ENCODE measurements around the gene B3GNT8. TPM values are rescaled to one million over a fixed set of nuclear protein-coding genes. Genes with fewer than 3 reads are reported as not detected.

The B3GNT8 gene
- total and polyA plus RNA-seq, 4 donors, result 0.14 to 2.3 (median 0.66) TPM

- DNase-seq (ENCODE audit: low spot score), result no peak
- Histone ChIP-seq H3K4me1 (ENCODE audit: control insufficient read depth in 4 of 4, insufficient read depth in 4 of 4, low read length in 3 of 4) (peaks cover 0 to 8% (median under 1%) of the 10 kb centered on the region in 4 donors), H3K36me3 (ENCODE audit: control insufficient read depth in 4 of 4, insufficient read depth in 3 of 4, low read depth in 1 of 4, low read length in 3 of 4) (peaks cover 7 to 75% (median 45%) of the 10 kb centered on the region in 4 donors), H3K27ac (ENCODE audit: low read depth in 1 of 2, low read length in 2 of 2) (no peak overlapping the region), H3K4me3 (ENCODE audit: low read depth in 1 of 3, low read length in 3 of 3) (no peak overlapping the region), H3K27me3 (ENCODE audit: control insufficient read depth in 4 of 4, insufficient read depth in 4 of 4, low read length in 3 of 4) (no peaks in the 10 kb centered on the region), H3K9me3 (ENCODE audit: control insufficient read depth in 4 of 4, low read length in 3 of 4) (no peaks in the 10 kb centered on the region), H3K9ac (ENCODE audit: low read depth in 1 of 2, low read length in 2 of 2) (no peak overlapping the region)
- TF ChIP-seq JUND (IDR thresholded peaks at IDR 0.05) (no peak), YY1 (IDR thresholded peaks at IDR 0.05) (no peak), FOXA1 (IDR thresholded peaks at IDR 0.05) (no peak), RXRA (IDR thresholded peaks at IDR 0.05) (no peak), HNF4A (conservative IDR thresholded peaks at IDR 0.05) (no peak), EGR1 (IDR thresholded peaks at IDR 0.05; ENCODE audit: low read depth in 2 of 2) (no peak), NR2F2 (IDR thresholded peaks at IDR 0.05) (no peak), REST (IDR thresholded peaks at IDR 0.05) (no peak), GABPA (IDR thresholded peaks at IDR 0.05 in 1 of 2, conservative IDR thresholded peaks at IDR 0.05 in 1 of 2) (no peak), RAD21 (IDR thresholded peaks at IDR 0.05) (no peak)
- TF ChIP-seq, protein P1, sequence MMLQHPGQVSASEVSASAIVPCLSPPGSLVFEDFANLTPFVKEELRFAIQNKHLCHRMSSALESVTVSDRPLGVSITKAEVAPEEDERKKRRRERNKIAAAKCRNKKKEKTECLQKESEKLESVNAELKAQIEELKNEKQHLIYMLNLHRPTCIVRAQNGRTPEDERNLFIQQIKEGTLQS (IDR thresholded peaks at IDR 0.05), result no peak
- TF ChIP-seq, protein P2, sequence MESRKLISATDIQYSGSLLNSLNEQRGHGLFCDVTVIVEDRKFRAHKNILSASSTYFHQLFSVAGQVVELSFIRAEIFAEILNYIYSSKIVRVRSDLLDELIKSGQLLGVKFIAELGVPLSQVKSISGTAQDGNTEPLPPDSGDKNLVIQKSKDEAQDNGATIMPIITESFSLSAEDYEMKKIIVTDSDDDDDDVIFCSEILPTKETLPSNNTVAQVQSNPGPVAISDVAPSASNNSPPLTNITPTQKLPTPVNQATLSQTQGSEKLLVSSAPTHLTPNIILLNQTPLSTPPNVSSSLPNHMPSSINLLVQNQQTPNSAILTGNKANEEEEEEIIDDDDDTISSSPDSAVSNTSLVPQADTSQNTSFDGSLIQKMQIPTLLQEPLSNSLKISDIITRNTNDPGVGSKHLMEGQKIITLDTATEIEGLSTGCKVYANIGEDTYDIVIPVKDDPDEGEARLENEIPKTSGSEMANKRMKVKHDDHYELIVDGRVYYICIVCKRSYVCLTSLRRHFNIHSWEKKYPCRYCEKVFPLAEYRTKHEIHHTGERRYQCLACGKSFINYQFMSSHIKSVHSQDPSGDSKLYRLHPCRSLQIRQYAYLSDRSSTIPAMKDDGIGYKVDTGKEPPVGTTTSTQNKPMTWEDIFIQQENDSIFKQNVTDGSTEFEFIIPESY (IDR thresholded peaks at IDR 0.05), result no peak
- 86% methylated on average over 12 of the region's 12 CpGs for WGBS
These were observed 10.9 kb downstream of the B3GNT8 start for GRCh38 chr19:41416194-41416674.

DNA sequence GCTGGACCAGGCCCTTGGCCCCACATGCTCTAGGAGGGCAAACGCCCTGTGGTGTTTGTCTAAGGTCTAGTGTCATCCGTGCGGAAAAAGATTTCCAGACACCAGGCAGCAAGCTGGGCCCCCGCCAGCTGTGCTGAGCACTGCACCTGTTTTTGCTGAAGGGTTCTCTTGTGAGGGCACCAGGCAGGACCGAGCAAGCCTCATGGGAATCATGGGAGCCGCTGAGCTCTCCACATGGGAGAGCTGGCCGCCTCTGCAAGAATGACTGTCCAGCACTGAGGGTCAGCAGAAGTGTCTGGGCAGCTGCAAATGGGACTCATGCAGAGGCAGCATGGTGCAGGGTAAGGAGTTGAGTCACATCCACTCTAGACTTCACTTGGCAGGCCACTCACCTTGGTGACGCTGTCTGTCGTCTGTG, 12.0 kb downstream of the B3GNT8 start:
- Histone ChIP-seq H3K9me3 (ENCODE audit: control insufficient read depth in 4 of 4, low read length in 3 of 4) (no peaks in the 10 kb centered on the region), H3K27ac (ENCODE audit: low read depth in 1 of 2, low read length in 2 of 2) (no peak overlapping the region), H3K4me1 (ENCODE audit: control insufficient read depth in 4 of 4, insufficient read depth in 4 of 4, low read length in 3 of 4) (peaks cover 0 to 4% (median 1%) of the 10 kb centered on the region in 4 donors), H3K9ac (ENCODE audit: low read depth in 1 of 2, low read length in 2 of 2) (no peak overlapping the region), H3K4me3 (ENCODE audit: low read depth in 1 of 3, low read length in 3 of 3) (no peak overlapping the region), H3K27me3 (ENCODE audit: control insufficient read depth in 4 of 4, insufficient read depth in 4 of 4, low read length in 3 of 4) (no peaks in the 10 kb centered on the region), H3K36me3 (ENCODE audit: control insufficient read depth in 4 of 4, insufficient read depth in 3 of 4, low read depth in 1 of 4, low read length in 3 of 4) (peaks cover 9 to 66% (median 38%) of the 10 kb centered on the region in 4 donors)
- WGBS, result 78% methylated on average over 9 of the region's 9 CpGs
- no peak for DNase-seq (ENCODE audit: low spot score)
- TF ChIP-seq REST (IDR thresholded peaks at IDR 0.05), result no peak
- TF ChIP-seq GABPA (IDR thresholded peaks at IDR 0.05 in 1 of 2, conservative IDR thresholded peaks at IDR 0.05 in 1 of 2), result no peak
- no peak for TF ChIP-seq SP1 (IDR thresholded peaks at IDR 0.05)
- TF ChIP-seq NR2F2 (IDR thresholded peaks at IDR 0.05), result no peak
- no peak for TF ChIP-seq CTCF (IDR thresholded peaks at IDR 0.05; ENCODE audit: low read depth, low read length, missing input control)
- TF ChIP-seq, protein P1 (IDR thresholded peaks at IDR 0.05), result no peak
- no peak for TF ChIP-seq RAD21 (IDR thresholded peaks at IDR 0.05)
- no peak for TF ChIP-seq TAF1 (conservative IDR thresholded peaks at IDR 0.05)
- TF ChIP-seq, protein P2 (IDR thresholded peaks at IDR 0.05), result no peak
- no peak for TF ChIP-seq HNF4A (conservative IDR thresholded peaks at IDR 0.05)
- TF ChIP-seq JUND (IDR thresholded peaks at IDR 0.05), result no peak
- TF ChIP-seq, protein P3, sequence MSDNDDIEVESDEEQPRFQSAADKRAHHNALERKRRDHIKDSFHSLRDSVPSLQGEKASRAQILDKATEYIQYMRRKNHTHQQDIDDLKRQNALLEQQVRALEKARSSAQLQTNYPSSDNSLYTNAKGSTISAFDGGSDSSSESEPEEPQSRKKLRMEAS (IDR thresholded peaks at IDR 0.05), result no peak
- no peak for TF ChIP-seq HNF4G (IDR thresholded peaks at IDR 0.05)

All from liver (tissue), 9 donors.